Measurements from ENCODE around the gene GIMAP2.

The GIMAP2 gene

DNA sequence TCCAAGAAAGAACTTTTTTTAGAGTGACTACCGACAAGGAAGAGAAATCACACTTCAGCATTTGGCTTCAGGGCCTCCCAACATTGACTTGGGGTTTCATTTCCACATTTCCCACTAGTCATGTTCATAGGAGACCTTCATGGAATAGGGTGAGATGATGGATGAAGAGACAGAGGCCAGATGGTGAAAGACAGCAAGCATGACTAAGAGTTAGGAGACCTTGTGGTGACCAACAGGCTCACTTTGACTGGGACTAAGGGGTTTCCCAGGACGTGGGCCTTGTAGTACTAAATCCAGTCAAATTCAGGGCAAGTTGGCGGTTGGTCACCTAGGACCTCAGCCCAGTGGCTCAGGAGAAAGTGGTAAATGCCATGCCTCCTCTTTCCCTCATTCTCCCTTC, 48.7 kb downstream of the GIMAP2 start:
- no peak overlapping the region for H3K4me3 ChIP-seq (ENCODE audit: low read depth, low read length)
- TF ChIP-seq, protein P1, sequence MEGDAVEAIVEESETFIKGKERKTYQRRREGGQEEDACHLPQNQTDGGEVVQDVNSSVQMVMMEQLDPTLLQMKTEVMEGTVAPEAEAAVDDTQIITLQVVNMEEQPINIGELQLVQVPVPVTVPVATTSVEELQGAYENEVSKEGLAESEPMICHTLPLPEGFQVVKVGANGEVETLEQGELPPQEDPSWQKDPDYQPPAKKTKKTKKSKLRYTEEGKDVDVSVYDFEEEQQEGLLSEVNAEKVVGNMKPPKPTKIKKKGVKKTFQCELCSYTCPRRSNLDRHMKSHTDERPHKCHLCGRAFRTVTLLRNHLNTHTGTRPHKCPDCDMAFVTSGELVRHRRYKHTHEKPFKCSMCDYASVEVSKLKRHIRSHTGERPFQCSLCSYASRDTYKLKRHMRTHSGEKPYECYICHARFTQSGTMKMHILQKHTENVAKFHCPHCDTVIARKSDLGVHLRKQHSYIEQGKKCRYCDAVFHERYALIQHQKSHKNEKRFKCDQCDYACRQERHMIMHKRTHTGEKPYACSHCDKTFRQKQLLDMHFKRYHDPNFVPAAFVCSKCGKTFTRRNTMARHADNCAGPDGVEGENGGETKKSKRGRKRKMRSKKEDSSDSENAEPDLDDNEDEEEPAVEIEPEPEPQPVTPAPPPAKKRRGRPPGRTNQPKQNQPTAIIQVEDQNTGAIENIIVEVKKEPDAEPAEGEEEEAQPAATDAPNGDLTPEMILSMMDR (IDR thresholded peaks at IDR 0.05; ENCODE audit: borderline replicate concordance, insufficient read depth, low read depth, low read length), result no peak

DNA sequence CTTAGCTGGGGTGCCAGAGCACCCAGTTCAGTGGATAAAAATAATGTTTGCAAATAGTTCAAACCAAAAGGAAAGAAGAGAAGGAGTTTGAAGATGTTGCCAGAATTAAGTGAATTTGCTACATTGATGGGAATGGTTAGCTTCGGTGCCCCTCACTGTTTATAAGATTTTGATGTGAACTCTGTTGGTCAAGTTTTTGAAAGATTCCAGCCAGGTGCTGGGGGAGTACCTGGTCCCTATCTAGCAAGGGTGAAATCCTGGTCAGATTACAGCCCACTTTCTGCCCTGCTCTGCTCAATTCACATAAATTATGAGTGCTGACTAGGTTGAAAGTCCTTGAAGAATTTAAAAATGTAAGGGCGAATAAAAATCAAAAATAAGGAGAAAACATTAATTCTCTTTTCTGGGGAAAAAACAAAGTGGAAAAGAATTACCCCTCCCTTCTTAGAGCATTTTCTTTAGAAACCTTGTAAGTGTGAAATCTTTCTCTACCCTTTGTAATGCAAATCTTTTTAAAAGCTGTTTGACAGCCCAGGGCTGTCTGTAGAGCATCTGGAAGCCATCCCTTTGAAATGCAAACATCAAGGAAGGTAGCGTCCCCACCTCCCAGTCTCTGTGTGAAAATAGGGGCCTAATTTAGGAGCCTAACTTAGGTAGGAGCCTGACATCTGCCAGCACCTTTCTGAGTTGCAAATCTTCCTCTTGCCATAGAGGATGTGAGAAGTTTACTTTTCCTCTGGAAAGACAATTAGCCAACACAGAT, 50.3 kb downstream of the GIMAP2 start:
- TF ChIP-seq, protein P1 (IDR thresholded peaks at IDR 0.05; ENCODE audit: borderline replicate concordance, insufficient read depth, low read depth, low read length), result no peak

DNA sequence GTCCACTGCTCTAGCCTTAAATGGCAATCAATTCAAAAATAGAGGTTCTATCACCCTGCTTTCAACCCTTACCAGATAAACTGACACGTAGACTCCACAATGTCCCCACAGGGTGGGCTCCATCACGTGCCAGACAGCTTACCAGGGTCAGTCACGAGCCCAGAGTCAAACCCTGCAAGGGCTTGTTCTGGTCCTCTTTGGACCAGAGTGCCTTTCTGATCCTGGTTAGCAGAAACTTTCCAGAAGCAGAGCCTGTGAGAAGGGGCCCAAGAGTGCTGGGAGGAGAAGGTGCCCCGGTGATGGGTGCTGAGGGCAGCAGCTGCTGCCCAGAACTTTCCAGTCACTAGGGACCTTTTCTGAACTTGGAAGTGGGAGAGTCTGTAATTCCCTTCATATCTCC, 51.4 kb downstream of the GIMAP2 start:
- TF ChIP-seq, protein P1 (IDR thresholded peaks at IDR 0.05; ENCODE audit: borderline replicate concordance, insufficient read depth, low read depth, low read length), result no peak
- H3K4me3 ChIP-seq (ENCODE audit: low read depth, low read length), result peak overlapping the region; percentile 76

More for the DNA sequence above, 50.3 kb downstream of the GIMAP2 start:
- H3K4me3 ChIP-seq (ENCODE audit: low read depth, low read length), result no peak overlapping the region

DNA sequence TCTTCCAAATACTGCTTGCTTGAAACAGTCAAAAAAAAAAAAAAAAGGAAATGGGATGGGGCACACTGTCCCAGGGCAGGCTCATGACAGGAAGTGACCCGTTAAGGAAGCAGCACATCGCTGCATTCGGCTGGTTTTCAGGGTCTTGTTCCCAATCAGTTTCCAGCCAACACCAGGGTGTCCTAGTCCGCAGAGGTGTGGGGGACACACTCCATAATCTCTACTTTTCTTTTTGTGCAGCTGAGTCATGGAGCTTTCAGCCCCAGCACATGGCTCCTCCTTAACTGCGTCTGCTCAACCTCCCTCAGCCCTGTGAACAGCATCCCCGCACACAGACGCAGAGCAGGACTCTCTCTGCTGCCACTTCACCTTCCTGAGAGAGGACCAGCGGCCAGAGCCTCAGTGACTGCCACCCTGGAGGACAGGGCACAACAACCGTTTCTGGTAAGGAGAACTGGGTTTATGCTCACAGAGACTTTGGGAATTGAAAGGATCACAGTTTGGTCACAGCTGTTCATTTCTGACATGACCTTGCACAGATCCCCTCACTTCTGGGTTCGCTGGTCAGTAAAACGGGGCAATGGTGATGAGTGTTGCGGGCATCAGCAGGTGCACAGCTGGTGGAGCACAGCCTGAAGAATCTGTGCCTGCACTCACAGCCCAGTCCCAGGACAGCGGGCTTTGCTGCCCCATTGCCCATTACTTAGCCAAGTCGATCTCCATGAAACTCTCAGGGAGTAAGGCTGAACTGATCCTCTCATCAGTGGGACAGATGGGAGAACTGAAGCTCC, 52.0 kb downstream of the GIMAP2 start, which contains the start of gene GIMAP5:
GIMAP5 (plus strand) TSS at position 154 of the 791 bp plus-strand sequence. CDS start 3,467 bp downstream, outside the sequence.
- TF ChIP-seq, protein P1 (IDR thresholded peaks at IDR 0.05; ENCODE audit: borderline replicate concordance, insufficient read depth, low read depth, low read length), result no peak
- H3K4me3 ChIP-seq (ENCODE audit: low read depth, low read length), result peak within 1 kb of the TSS; percentile 76

DNA sequence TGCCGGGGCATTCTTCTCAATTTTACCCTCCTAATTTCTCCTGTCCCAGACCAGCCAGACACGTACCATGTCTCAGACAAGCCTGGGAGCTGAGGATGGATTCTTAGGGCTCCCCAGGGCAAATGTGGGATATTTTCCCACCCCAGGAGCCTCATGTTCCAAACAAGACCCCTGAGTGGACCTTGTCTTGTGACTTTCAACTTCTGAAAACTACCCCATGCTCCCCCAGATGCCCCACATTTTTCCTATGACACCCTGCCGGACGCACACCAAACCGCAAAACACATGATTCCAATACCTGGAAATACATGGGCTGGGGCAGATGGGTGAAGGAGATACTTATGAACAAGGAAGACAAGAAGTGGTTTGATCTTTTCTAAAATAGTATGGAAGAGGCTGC, 52.6 kb downstream of the GIMAP2 start:
- TF ChIP-seq, protein P1 (IDR thresholded peaks at IDR 0.05; ENCODE audit: borderline replicate concordance, insufficient read depth, low read depth, low read length), result no peak
- H3K4me3 ChIP-seq (ENCODE audit: low read depth, low read length), result peak overlapping the region; percentile 76

DNA sequence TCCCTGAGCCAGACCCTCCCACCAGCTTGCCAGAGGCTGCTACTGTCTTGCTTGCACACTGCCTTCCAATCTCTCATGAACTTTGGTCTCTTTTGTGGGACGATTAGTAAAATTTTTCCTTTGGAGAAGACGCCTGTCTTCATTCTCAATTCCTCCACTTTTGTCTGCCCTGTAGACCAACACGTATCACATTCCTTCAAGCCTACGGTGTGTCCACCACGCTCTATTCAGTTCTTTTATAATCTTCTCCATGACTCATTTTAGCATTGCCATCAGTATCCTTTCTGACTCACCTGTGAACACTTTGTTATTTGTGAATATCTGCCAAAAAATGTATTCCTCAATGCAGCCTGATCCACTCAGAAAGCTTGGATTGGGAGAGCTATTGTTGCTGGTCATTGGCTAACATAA, 53.1 kb downstream of the GIMAP2 start:
- peak overlapping the region; percentile 76 for H3K4me3 ChIP-seq (ENCODE audit: low read depth, low read length)
- TF ChIP-seq, protein P1 (IDR thresholded peaks at IDR 0.05; ENCODE audit: borderline replicate concordance, insufficient read depth, low read depth, low read length), result no peak
